Panc1 (cell line): Measurements from ENCODE around the gene FABP7. TPM values are rescaled to one million over a fixed set of nuclear protein-coding genes. Genes with fewer than 3 reads are reported as not detected.

Experiments used
- ATAC-seq: fragments of 200-7000 bp; cut with Tn5 transposase; 2 replicates; pipeline ENCODE4 v1.9.1; 2020; ENCODE audit warnings: mild to moderate bottlenecking, moderate library complexity
- BruUV-seq: library from RNA; stranded (reverse); fragments of 400-500 nt; replicated peaks from 2 replicates; lab custom pipeline; 2021; lab: Mats Ljungman, UMichigan
- CTCF ChIA-PET: fragments of 300-600 bp; sonication (Branson Sonifier 250); formaldehyde crosslinking; loops from one replicate; lab custom pipeline; 2022; ENCODE audit warnings: antibody characterized with exemption; lab: Charles Lee
- POLR2A ChIA-PET: fragments of 300-600 bp; sonication (Branson Sonifier 250); formaldehyde crosslinking; loops from one replicate; lab custom pipeline; 2022; ENCODE audit warnings: antibody characterized with exemption; lab: Charles Lee
- DNase-seq: peaks from one replicate; pipeline ENCODE4 v3.0.0-alpha.2; 2010; ENCODE audit warnings: low read depth, low spot score
- H3K27ac ChIP-seq: 2 replicates; pipeline ENCODE4 v1.5.1; 2011; ENCODE audit warnings: mild to moderate bottlenecking, low read length, inconsistent platforms
- H3K27me3 ChIP-seq: fragments of 200-500 bp; sonication (Bioruptor generic); 2 replicates; pipeline ENCODE4 v1.6.0; 2014; ENCODE audit warnings: low read length, inconsistent platforms; ENCODE audit not compliant: control insufficient read depth, insufficient read depth
- H3K36me3 ChIP-seq: fragments of 200-500 bp; sonication (Bioruptor generic); 2 replicates; pipeline ENCODE4 v1.5.1; 2014; ENCODE audit warnings: inconsistent platforms, mild to moderate bottlenecking, low read length, moderate library complexity; ENCODE audit not compliant: control insufficient read depth, insufficient read depth
- H3K4me1 ChIP-seq: 2 replicates; pipeline ENCODE4 v1.5.1; 2011; ENCODE audit warnings: inconsistent platforms, mild to moderate bottlenecking, low read length, moderate library complexity; ENCODE audit not compliant: control insufficient read depth, insufficient read depth
- H3K4me3 ChIP-seq, 2 experiments: 2 replicates each; pipeline ENCODE4 v1.5.1; 2011 to 2012; ENCODE audit warnings: low read depth in 2 of 2, low read length in 2 of 2, mild to moderate bottlenecking in 2 of 2, inconsistent platforms in 1 of 2, moderate library complexity in 1 of 2
- H3K9me3 ChIP-seq: fragments of 200-500 bp; sonication (Bioruptor generic); 2 replicates; pipeline ENCODE4 v1.5.1; 2014; ENCODE audit warnings: low read depth, mild to moderate bottlenecking, inconsistent platforms, low read length, moderate library complexity; ENCODE audit not compliant: control insufficient read depth, insufficient read depth
- POLR2AphosphoS5 ChIP-seq: IDR thresholded peaks from 2 replicates; pipeline ENCODE4 v1.6.1; 2012; ENCODE audit warnings: mild to moderate bottlenecking, low read depth, low read length, moderate library complexity
- SIN3A ChIP-seq: IDR thresholded peaks from 2 replicates; pipeline ENCODE4 v1.6.1; 2012; ENCODE audit warnings: low read depth, mild to moderate bottlenecking, low read length, moderate library complexity, borderline replicate concordance; ENCODE audit not compliant: insufficient read depth
- TCF7L2 ChIP-seq: IDR thresholded peaks from 2 replicates; pipeline ENCODE4 v1.6.1; 2011; ENCODE audit warnings: mild to moderate bottlenecking, low read depth, low read length, inconsistent platforms
- in situ Hi-C: cut with HindIII; loops from 2 replicates; pipeline ENCODE4 v1.10.0; 2016; ENCODE audit warnings: low sequenced_read_pairs, low pct_unique_long_range_greater_than_20kb
- intact Hi-C: fragments of 100-400 bp; cut with micrococcal nuclease; formaldehyde crosslinking; loops from one replicate; pipeline ENCODE4 v1.10.0; 2022; ENCODE audit not compliant: unreplicated experiment
- total RNA-seq: library from RNA; stranded (reverse); gene quantifications from one replicate; pipeline ENCODE4 v1.2.1, GENCODE V29; 2021; ENCODE audit not compliant: unreplicated experiment
- TF ChIP-seq, protein P1 (sequence below): fragments of 450-650 bp; IDR thresholded peaks from 2 replicates; pipeline ENCODE4 v1.5.1; 2017; ENCODE audit warnings: mild to moderate bottlenecking
- TF ChIP-seq, protein P2 (sequence below), 2 experiments: IDR thresholded peaks; 2 replicates each; pipeline ENCODE4 v1.6.1; 2011 to 2012; ENCODE audit warnings: low read depth in 2 of 2, control low read depth in 1 of 2, low read length in 1 of 2, mild to moderate bottlenecking in 1 of 2, moderate library complexity in 1 of 2; ENCODE audit not compliant: insufficient read depth in 1 of 2

FABP7 gene
- total RNA-seq, 1 experiment from 2014 or later: not detected

DNA sequence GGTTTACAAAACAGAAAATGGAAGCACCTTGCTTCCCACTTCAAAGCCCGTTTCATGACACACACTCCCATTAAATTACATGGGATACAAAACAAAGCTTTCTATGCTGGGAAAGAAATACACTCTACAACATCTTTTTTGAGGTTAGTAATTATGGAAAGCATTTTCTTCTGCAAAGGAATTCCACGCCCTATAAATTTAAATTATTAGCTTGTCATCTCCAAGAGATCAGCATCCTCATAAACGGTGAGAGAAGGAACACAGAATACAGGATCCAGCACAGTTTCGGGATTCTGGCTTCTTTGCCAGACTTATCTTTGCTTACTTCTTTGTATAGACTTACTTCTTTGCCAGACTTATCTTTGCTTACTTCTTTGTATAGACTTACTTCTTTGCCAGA is 8.2 kb downstream of the FABP7 start:
- ATAC-seq (no peak), DNase-seq (no peak)
- H3K36me3 ChIP-seq: no peaks in the 10 kb centered on the region
- H3K9me3 ChIP-seq: no peaks in the 10 kb centered on the region
- H3K27me3 ChIP-seq: peaks cover 10% of the 10 kb centered on the region; the same call in 1 of the 2 replicates
- CTCF ChIA-PET: no interaction called here
- TF ChIP-seq POLR2AphosphoS5 (no peak), TCF7L2 (no peak), SIN3A (no peak)
- TF ChIP-seq, protein P1, sequence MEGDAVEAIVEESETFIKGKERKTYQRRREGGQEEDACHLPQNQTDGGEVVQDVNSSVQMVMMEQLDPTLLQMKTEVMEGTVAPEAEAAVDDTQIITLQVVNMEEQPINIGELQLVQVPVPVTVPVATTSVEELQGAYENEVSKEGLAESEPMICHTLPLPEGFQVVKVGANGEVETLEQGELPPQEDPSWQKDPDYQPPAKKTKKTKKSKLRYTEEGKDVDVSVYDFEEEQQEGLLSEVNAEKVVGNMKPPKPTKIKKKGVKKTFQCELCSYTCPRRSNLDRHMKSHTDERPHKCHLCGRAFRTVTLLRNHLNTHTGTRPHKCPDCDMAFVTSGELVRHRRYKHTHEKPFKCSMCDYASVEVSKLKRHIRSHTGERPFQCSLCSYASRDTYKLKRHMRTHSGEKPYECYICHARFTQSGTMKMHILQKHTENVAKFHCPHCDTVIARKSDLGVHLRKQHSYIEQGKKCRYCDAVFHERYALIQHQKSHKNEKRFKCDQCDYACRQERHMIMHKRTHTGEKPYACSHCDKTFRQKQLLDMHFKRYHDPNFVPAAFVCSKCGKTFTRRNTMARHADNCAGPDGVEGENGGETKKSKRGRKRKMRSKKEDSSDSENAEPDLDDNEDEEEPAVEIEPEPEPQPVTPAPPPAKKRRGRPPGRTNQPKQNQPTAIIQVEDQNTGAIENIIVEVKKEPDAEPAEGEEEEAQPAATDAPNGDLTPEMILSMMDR: no peak
- TF ChIP-seq, protein P2, sequence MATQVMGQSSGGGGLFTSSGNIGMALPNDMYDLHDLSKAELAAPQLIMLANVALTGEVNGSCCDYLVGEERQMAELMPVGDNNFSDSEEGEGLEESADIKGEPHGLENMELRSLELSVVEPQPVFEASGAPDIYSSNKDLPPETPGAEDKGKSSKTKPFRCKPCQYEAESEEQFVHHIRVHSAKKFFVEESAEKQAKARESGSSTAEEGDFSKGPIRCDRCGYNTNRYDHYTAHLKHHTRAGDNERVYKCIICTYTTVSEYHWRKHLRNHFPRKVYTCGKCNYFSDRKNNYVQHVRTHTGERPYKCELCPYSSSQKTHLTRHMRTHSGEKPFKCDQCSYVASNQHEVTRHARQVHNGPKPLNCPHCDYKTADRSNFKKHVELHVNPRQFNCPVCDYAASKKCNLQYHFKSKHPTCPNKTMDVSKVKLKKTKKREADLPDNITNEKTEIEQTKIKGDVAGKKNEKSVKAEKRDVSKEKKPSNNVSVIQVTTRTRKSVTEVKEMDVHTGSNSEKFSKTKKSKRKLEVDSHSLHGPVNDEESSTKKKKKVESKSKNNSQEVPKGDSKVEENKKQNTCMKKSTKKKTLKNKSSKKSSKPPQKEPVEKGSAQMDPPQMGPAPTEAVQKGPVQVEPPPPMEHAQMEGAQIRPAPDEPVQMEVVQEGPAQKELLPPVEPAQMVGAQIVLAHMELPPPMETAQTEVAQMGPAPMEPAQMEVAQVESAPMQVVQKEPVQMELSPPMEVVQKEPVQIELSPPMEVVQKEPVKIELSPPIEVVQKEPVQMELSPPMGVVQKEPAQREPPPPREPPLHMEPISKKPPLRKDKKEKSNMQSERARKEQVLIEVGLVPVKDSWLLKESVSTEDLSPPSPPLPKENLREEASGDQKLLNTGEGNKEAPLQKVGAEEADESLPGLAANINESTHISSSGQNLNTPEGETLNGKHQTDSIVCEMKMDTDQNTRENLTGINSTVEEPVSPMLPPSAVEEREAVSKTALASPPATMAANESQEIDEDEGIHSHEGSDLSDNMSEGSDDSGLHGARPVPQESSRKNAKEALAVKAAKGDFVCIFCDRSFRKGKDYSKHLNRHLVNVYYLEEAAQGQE (IDR thresholded peaks at IDR 0.05; ENCODE audit: insufficient read depth in 1 of 2, low read depth in 2 of 2, low read length in 1 of 2): no peak
- no peak overlapping the region for H3K27ac ChIP-seq
- no peak overlapping the region for H3K4me3 ChIP-seq
- in situ Hi-C loops (no loop called here), intact Hi-C loops (no loop called here)
- peaks cover 9% of the 10 kb centered on the region; the same call in 1 of the 2 replicates for H3K4me1 ChIP-seq
- BruUV-seq: no TSS peak
- POLR2A ChIA-PET: no interaction called here

DNA sequence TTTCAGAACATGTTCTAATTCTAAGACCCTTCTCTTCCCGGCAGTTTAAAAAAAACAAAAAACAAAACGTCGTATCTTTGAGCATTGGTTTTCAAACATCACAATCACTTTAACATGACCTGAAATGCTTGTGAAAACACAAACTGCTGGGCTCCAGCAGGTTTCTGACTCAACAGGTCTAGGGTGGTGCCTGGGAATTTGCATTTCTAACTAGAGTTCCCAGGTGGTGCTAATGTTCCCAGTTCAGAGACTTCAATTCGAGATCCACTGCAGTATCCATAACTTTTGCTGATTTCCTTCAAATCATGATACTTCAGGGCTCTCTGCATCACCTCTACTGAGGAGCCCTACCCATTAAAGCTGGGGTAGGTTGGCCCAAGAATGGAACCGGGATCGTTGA is 8.7 kb downstream of the FABP7 start:
- intact Hi-C loops (no loop called here), in situ Hi-C loops (no loop called here)
- H3K27me3 ChIP-seq: peaks cover 7% of the 10 kb centered on the region; the same call in 1 of the 2 replicates
- no peak for DNase-seq
- TF ChIP-seq, protein P2 (IDR thresholded peaks at IDR 0.05; ENCODE audit: insufficient read depth in 1 of 2, low read depth in 2 of 2, low read length in 1 of 2): no peak
- TF ChIP-seq, protein P1: no peak
- no peak for TF ChIP-seq POLR2AphosphoS5
- TF ChIP-seq TCF7L2: no peak
- TF ChIP-seq SIN3A: no peak
- no peak overlapping the region for H3K27ac ChIP-seq
- no peak for ATAC-seq
- BruUV-seq: no TSS peak
- no peak overlapping the region for H3K4me3 ChIP-seq
- no peaks in the 10 kb centered on the region for H3K36me3 ChIP-seq
- peaks cover 9% of the 10 kb centered on the region; the same call in 1 of the 2 replicates for H3K4me1 ChIP-seq
- H3K9me3 ChIP-seq: no peaks in the 10 kb centered on the region
- POLR2A ChIA-PET: no interaction called here
- CTCF ChIA-PET: no interaction called here
